Measurements from ENCODE around the gene GPR33.
"Not testable (repeated sequence)": the region's sequence is repeated elsewhere in the genome, so short reads cannot be mapped to it uniquely, and the experiment has no call there.

GPR33 gene

GRCh38 chr14:31492759-31493498 lies 5.1 kb upstream of the GPR33 start:
- no peaks in the 10 kb centered on the region for H3K9me3 ChIP-seq (replicated peaks; ENCODE audit: low read length)
- H3K36me3 ChIP-seq (ENCODE audit: insufficient read depth, low read length), result no peaks in the 10 kb centered on the region
- no peaks in the 10 kb centered on the region for H3K4me1 ChIP-seq (ENCODE audit: control insufficient read depth, insufficient read depth, low read length)
- H3K9ac ChIP-seq (ENCODE audit: low read depth, low read length), result no peak overlapping the region
- no peak overlapping the region for H3K4me3 ChIP-seq (ENCODE audit: low read length)
- no peak overlapping the region for H3K4me2 ChIP-seq (ENCODE audit: low read length)
- H3K27me3 ChIP-seq (ENCODE audit: control insufficient read depth, insufficient read depth, low read length), result peaks cover 5% of the 10 kb centered on the region

- Histone ChIP-seq H3K27me3 (ENCODE audit: control insufficient read depth, insufficient read depth, low read length) (peaks cover 5% of the 10 kb centered on the region), H3K36me3 (ENCODE audit: insufficient read depth, low read length) (no peaks in the 10 kb centered on the region), H3K4me3 (ENCODE audit: low read length) (no peak overlapping the region), H3K4me2 (ENCODE audit: low read length) (no peak overlapping the region), H3K9me3 (replicated peaks; ENCODE audit: low read length) (no peaks in the 10 kb centered on the region), H3K4me1 (ENCODE audit: control insufficient read depth, insufficient read depth, low read length) (no peaks in the 10 kb centered on the region), H3K9ac (ENCODE audit: low read depth, low read length) (no peak overlapping the region)
Measured at GRCh38 chr14:31489691-31490090, 1.9 kb upstream of the GPR33 start.

- no peak overlapping the region for H3K4me3 ChIP-seq (ENCODE audit: low read length)
- H3K36me3 ChIP-seq (ENCODE audit: insufficient read depth, low read length), result no peaks in the 10 kb centered on the region
- no peaks in the 10 kb centered on the region for H3K4me1 ChIP-seq (ENCODE audit: control insufficient read depth, insufficient read depth, low read length)
- peaks cover 5% of the 10 kb centered on the region for H3K27me3 ChIP-seq (ENCODE audit: control insufficient read depth, insufficient read depth, low read length)
- H3K4me2 ChIP-seq (ENCODE audit: low read length), result no peak overlapping the region
- H3K9me3 ChIP-seq (replicated peaks; ENCODE audit: low read length), result no peaks in the 10 kb centered on the region
- H3K9ac ChIP-seq (ENCODE audit: low read depth, low read length), result no peak overlapping the region
Measured at GRCh38 chr14:31486764-31487163, 1.1 kb downstream of the GPR33 start.

GRCh38 chr14:31484754-31485153 lies 3.1 kb downstream of the GPR33 start:
- Histone ChIP-seq H3K27me3 (ENCODE audit: control insufficient read depth, insufficient read depth, low read length) (peaks cover 5% of the 10 kb centered on the region), H3K9ac (ENCODE audit: low read depth, low read length) (no peak overlapping the region), H3K4me3 (ENCODE audit: low read length) (no peak overlapping the region), H3K9me3 (replicated peaks; ENCODE audit: low read length) (no peaks in the 10 kb centered on the region), H3K4me1 (ENCODE audit: control insufficient read depth, insufficient read depth, low read length) (no peaks in the 10 kb centered on the region), H3K4me2 (ENCODE audit: low read length) (no peak overlapping the region), H3K36me3 (ENCODE audit: insufficient read depth, low read length) (no peaks in the 10 kb centered on the region)

GRCh38 chr14:31480156-31480555 lies 7.7 kb downstream of the GPR33 start:
- Histone ChIP-seq H3K4me3 (ENCODE audit: low read length) (no peak overlapping the region), H3K27me3 (ENCODE audit: control insufficient read depth, insufficient read depth, low read length) (peaks cover 16% of the 10 kb centered on the region)

GRCh38 chr14:31479027-31479426 lies 8.8 kb downstream of the GPR33 start:
- Histone ChIP-seq H3K27me3 (ENCODE audit: control insufficient read depth, insufficient read depth, low read length) (peaks cover 20% of the 10 kb centered on the region), H3K4me1 (ENCODE audit: control insufficient read depth, insufficient read depth, low read length) (no peaks in the 10 kb centered on the region), H3K4me3 (ENCODE audit: low read length) (no peak overlapping the region), H3K9me3 (replicated peaks; ENCODE audit: low read length) (no peaks in the 10 kb centered on the region), H3K4me2 (ENCODE audit: low read length) (no peak overlapping the region), H3K36me3 (ENCODE audit: insufficient read depth, low read length) (no peaks in the 10 kb centered on the region), H3K9ac (ENCODE audit: low read depth, low read length) (no peak overlapping the region)

More at GRCh38 chr14:31480156-31480555, 7.7 kb downstream of the GPR33 start:
- Histone ChIP-seq H3K9me3 (replicated peaks; ENCODE audit: low read length) (no peaks in the 10 kb centered on the region), H3K4me1 (ENCODE audit: control insufficient read depth, insufficient read depth, low read length) (no peaks in the 10 kb centered on the region), H3K36me3 (ENCODE audit: insufficient read depth, low read length) (no peaks in the 10 kb centered on the region), H3K4me2 (ENCODE audit: low read length) (no peak overlapping the region), H3K9ac (ENCODE audit: low read depth, low read length) (no peak overlapping the region)

- Histone ChIP-seq H3K9ac (ENCODE audit: low read depth, low read length) (no peak overlapping the region), H3K9me3 (replicated peaks; ENCODE audit: low read length) (no peaks in the 10 kb centered on the region), H3K36me3 (ENCODE audit: insufficient read depth, low read length) (no peaks in the 10 kb centered on the region), H3K4me1 (ENCODE audit: control insufficient read depth, insufficient read depth, low read length) (no peaks in the 10 kb centered on the region), H3K27me3 (ENCODE audit: control insufficient read depth, insufficient read depth, low read length) (peaks cover 20% of the 10 kb centered on the region), H3K4me2 (ENCODE audit: low read length) (no peak overlapping the region), H3K4me3 (ENCODE audit: low read length) (no peak overlapping the region)
Measured at GRCh38 chr14:31477248-31477647, 10.6 kb downstream of the GPR33 start.

- Histone ChIP-seq H3K27me3 (ENCODE audit: control insufficient read depth, insufficient read depth, low read length) (peaks cover 20% of the 10 kb centered on the region), H3K9me3 (replicated peaks; ENCODE audit: low read length) (no peaks in the 10 kb centered on the region), H3K4me3 (ENCODE audit: low read length) (no peak overlapping the region), H3K4me1 (ENCODE audit: control insufficient read depth, insufficient read depth, low read length) (no peaks in the 10 kb centered on the region), H3K4me2 (ENCODE audit: low read length) (no peak overlapping the region), H3K36me3 (ENCODE audit: insufficient read depth, low read length) (no peaks in the 10 kb centered on the region), H3K9ac (ENCODE audit: low read depth, low read length) (no peak overlapping the region)
Measured at GRCh38 chr14:31476131-31476866, 11.5 kb downstream of the GPR33 start.

- Histone ChIP-seq H3K4me2 (ENCODE audit: low read length) (no peak overlapping the region), H3K4me3 (ENCODE audit: low read length) (no peak overlapping the region), H3K27me3 (ENCODE audit: control insufficient read depth, insufficient read depth, low read length) (peaks cover 3% of the 10 kb centered on the region), H3K36me3 (ENCODE audit: insufficient read depth, low read length) (no peaks in the 10 kb centered on the region), H3K9me3 (replicated peaks; ENCODE audit: low read length) (no peaks in the 10 kb centered on the region), H3K9ac (ENCODE audit: low read depth, low read length) (no peak overlapping the region), H3K4me1 (ENCODE audit: control insufficient read depth, insufficient read depth, low read length) (no peaks in the 10 kb centered on the region)
Measured at GRCh38 chr14:31466554-31466953, 21.3 kb downstream of the GPR33 start.

- Histone ChIP-seq H3K9ac (ENCODE audit: low read depth, low read length) (no peak overlapping the region), H3K4me1 (ENCODE audit: control insufficient read depth, insufficient read depth, low read length) (no peaks in the 10 kb centered on the region), H3K4me3 (ENCODE audit: low read length) (no peak overlapping the region), H3K36me3 (ENCODE audit: insufficient read depth, low read length) (no peaks in the 10 kb centered on the region), H3K4me2 (ENCODE audit: low read length) (no peak overlapping the region), H3K27me3 (ENCODE audit: control insufficient read depth, insufficient read depth, low read length) (no peaks in the 10 kb centered on the region), H3K9me3 (replicated peaks; ENCODE audit: low read length) (no peaks in the 10 kb centered on the region)
Measured at GRCh38 chr14:31465111-31465510, 22.7 kb downstream of the GPR33 start.

- not testable (repeated sequence) for H3K4me1 ChIP-seq (ENCODE audit: control insufficient read depth, insufficient read depth, low read length); H3K9me3 ChIP-seq (replicated peaks; ENCODE audit: low read length); H3K9ac ChIP-seq (ENCODE audit: low read depth, low read length); H3K4me2 ChIP-seq (ENCODE audit: low read length); H3K27me3 ChIP-seq (ENCODE audit: control insufficient read depth, insufficient read depth, low read length); H3K4me3 ChIP-seq (ENCODE audit: low read length); H3K36me3 ChIP-seq (ENCODE audit: insufficient read depth, low read length)
Measured at GRCh38 chr14:31462450-31462849, 25.4 kb downstream of the GPR33 start.

- no peaks in the 10 kb centered on the region for H3K9me3 ChIP-seq (replicated peaks; ENCODE audit: low read length)
- no peaks in the 10 kb centered on the region for H3K36me3 ChIP-seq (ENCODE audit: insufficient read depth, low read length)
- no peak overlapping the region for H3K9ac ChIP-seq (ENCODE audit: low read depth, low read length)
- H3K4me2 ChIP-seq (ENCODE audit: low read length), result no peak overlapping the region
- peaks cover 8% of the 10 kb centered on the region for H3K4me1 ChIP-seq (ENCODE audit: control insufficient read depth, insufficient read depth, low read length)
- no peaks in the 10 kb centered on the region for H3K27me3 ChIP-seq (ENCODE audit: control insufficient read depth, insufficient read depth, low read length)
- H3K4me3 ChIP-seq (ENCODE audit: low read length), result no peak overlapping the region
Measured at GRCh38 chr14:31461545-31461944, 26.3 kb downstream of the GPR33 start.
